ENCODE data around the gene ACIN1. TPM values are rescaled to one million over a fixed set of nuclear protein-coding genes. Genes with fewer than 3 reads are reported as not detected.

Gene ACIN1
- total and polyA plus RNA-seq, 2 of the 8 experiments (the other 6 are each of a cell fraction or from before 2014, with no cell fraction given) = 132 to 233 TPM

- no peak overlapping the region for H4K5ac ChIP-seq (ENCODE audit: insufficient read length, low read depth, low read length)
- no peak overlapping the region for H2BK12ac ChIP-seq (ENCODE audit: low read depth, low read length)
- no peak overlapping the region for H3K4ac ChIP-seq (replicated peaks; ENCODE audit: insufficient read length, low read depth, low read length)
- no peaks in the 10 kb centered on the region for H3K27me3 ChIP-seq (replicated peaks in 1 of 4; ENCODE audit: control insufficient read depth in 3 of 4, extremely low read depth in 1 of 4, insufficient read depth in 3 of 4, low read length in 3 of 4)
- H3K23ac ChIP-seq (ENCODE audit: insufficient read length) = no peak overlapping the region
- no peak overlapping the region for H3K9ac ChIP-seq (replicated peaks in 1 of 4; ENCODE audit: extremely low read depth in 1 of 4, low read depth in 3 of 4, low read length in 3 of 4)
- no peak overlapping the region for H2AFZ ChIP-seq (ENCODE audit: low read length)
- H3K4me2 ChIP-seq (ENCODE audit: insufficient read depth in 1 of 2, low read depth in 2 of 2, low read length in 2 of 2) = no peak overlapping the region
- H2BK120ac ChIP-seq (replicated peaks; ENCODE audit: low read depth, low read length) = no peak overlapping the region
- H3K4me3 ChIP-seq (ENCODE audit: extremely low read depth in 1 of 4, insufficient read depth in 2 of 4, low read depth in 3 of 4, low read length in 4 of 4) = no peak overlapping the region
- H3K18ac ChIP-seq (ENCODE audit: extremely low read depth, low read length) = no peak overlapping the region
- peaks cover 0 to 3% of the 10 kb centered on the region in 2 experiments for H4K20me1 ChIP-seq (replicated peaks in 1 of 2; ENCODE audit: control insufficient read depth in 1 of 2, insufficient read depth in 2 of 2, low read length in 2 of 2)
- ChIA-PET POLR2A (ENCODE audit: partially characterized antibody) (interaction anchor here (0.7 to 11.2 kb wide), 6 partner anchors 9 to 27 kb away, joined by 3 to 99 read pairs (median 6); partner anchors contain the start of gene PSMB5), CTCF (ENCODE audit: partially characterized antibody) (interaction anchor here (1.0 to 11.9 kb wide), 7 partner anchors 9 to 47 kb away, joined by 3 to 103 read pairs (median 5); partner anchors contain the start of genes AJUBA and PSMB11)
- H3K14ac ChIP-seq (ENCODE audit: insufficient read length) = no peak overlapping the region
- H3K23me2 ChIP-seq (ENCODE audit: low read depth, low read length) = no peaks in the 10 kb centered on the region; the same call in 1 of the 2 replicates
- H3K56ac ChIP-seq (replicated peaks; ENCODE audit: insufficient read length, low read depth, low read length) = no peak overlapping the region
- whole genome bisulfite sequencing, 2 experiments (ENCODE audit: extremely low coverage in 1 of 2, insufficient coverage in 1 of 2, insufficient read length in 1 of 2, insufficient replicate concordance in 2 of 2, low coverage in 1 of 2, low lambda C conversion rate in 2 of 2, missing lambda C conversion rate in 1 of 2) = 88% methylated on average over 9 of the region's 9 CpGs; no CpG with 5 or more reads in 1 of the 2 experiments
- H3K79me2 ChIP-seq (ENCODE audit: control insufficient read depth in 1 of 2, insufficient read depth in 2 of 2, low read length in 2 of 2) = no peaks in the 10 kb centered on the region
- no peaks in the 10 kb centered on the region for H3K79me1 ChIP-seq (ENCODE audit: low read depth, low read length)
- DNase-seq (ENCODE audit: low read depth in 1 of 2, low spot score in 2 of 2) (no peak), FAIRE-seq (no peak)
- no peaks in the 10 kb centered on the region for H3K9me3 ChIP-seq (ENCODE audit: insufficient read depth in 2 of 2, low read depth in 1 of 2, low read length in 1 of 2)
- H4K8ac ChIP-seq (ENCODE audit: extremely low read depth, insufficient read depth, low read length) = no peak overlapping the region
- H2BK15ac ChIP-seq (ENCODE audit: low read length) = no peak overlapping the region
- no peak overlapping the region for H4K91ac ChIP-seq (replicated peaks; ENCODE audit: insufficient read length, low read length)
- no peak overlapping the region for H2BK5ac ChIP-seq (ENCODE audit: low read depth, low read length)
- H2AK5ac ChIP-seq (ENCODE audit: low read depth, low read length) = no peak overlapping the region
- H3K27ac ChIP-seq (ENCODE audit: low read depth, low read length) = no peak overlapping the region
- TF ChIP-seq TAF1 (IDR thresholded peaks at IDR 0.05; ENCODE audit: low read depth, low read length) = no peak
- TF ChIP-seq NANOG (IDR thresholded peaks at IDR 0.05; ENCODE audit: insufficient read depth, low read depth, low read length, poor library complexity, severe bottlenecking) = no peak
- TF ChIP-seq CEBPB (IDR thresholded peaks at IDR 0.05; ENCODE audit: low read depth, low read length) = no peak
- TF ChIP-seq KDM1A (IDR thresholded peaks at IDR 0.05; ENCODE audit: borderline replicate concordance, low read length) = no peak
- no peak for TF ChIP-seq POLR2A (IDR thresholded peaks at IDR 0.05; ENCODE audit: control extremely low read depth in 1 of 2, low read depth in 2 of 2, low read length in 2 of 2)
- TF ChIP-seq SP1 (IDR thresholded peaks at IDR 0.05; ENCODE audit: low read depth, low read length) = no peak
- no peak for TF ChIP-seq CHD2 (IDR thresholded peaks at IDR 0.05; ENCODE audit: low read length)
- TF ChIP-seq SP2 (IDR thresholded peaks at IDR 0.05; ENCODE audit: low read length) = no peak
- TF ChIP-seq ZNF274 (IDR thresholded peaks at IDR 0.05; ENCODE audit: borderline replicate concordance, extremely low read depth, low read length) = no peak
- no peak for TF ChIP-seq EZH2 (IDR thresholded peaks at IDR 0.05; ENCODE audit: low read depth, low read length, severe bottlenecking)
- peaks cover 0 to 3% (median under 1%) of the 10 kb centered on the region in 4 experiments; a peak in 1 of 7 replicates for H3K4me1 ChIP-seq (replicated peaks in 1 of 4; ENCODE audit: control insufficient read depth in 3 of 4, insufficient read depth in 4 of 4, low read length in 3 of 4)
- peaks cover 3 to 15% (median 9%) of the 10 kb centered on the region in 4 experiments; a peak in 6 of 8 replicates for H3K36me3 ChIP-seq (ENCODE audit: control insufficient read depth in 2 of 4, insufficient read depth in 4 of 4, low read length in 3 of 4)
- H2BK20ac ChIP-seq (ENCODE audit: low read length) = no peak overlapping the region
These were observed 73.5 kb downstream of the ACIN1 start for GRCh38 chr14:23021434-23021833.
